Measurements from ENCODE around the gene UGDH.

Gene UGDH

GRCh38 chr4:39452860-39453587, 74.2 kb downstream of the UGDH start:
- DNase-seq (ENCODE audit: low spot score), result no peak

DNA sequence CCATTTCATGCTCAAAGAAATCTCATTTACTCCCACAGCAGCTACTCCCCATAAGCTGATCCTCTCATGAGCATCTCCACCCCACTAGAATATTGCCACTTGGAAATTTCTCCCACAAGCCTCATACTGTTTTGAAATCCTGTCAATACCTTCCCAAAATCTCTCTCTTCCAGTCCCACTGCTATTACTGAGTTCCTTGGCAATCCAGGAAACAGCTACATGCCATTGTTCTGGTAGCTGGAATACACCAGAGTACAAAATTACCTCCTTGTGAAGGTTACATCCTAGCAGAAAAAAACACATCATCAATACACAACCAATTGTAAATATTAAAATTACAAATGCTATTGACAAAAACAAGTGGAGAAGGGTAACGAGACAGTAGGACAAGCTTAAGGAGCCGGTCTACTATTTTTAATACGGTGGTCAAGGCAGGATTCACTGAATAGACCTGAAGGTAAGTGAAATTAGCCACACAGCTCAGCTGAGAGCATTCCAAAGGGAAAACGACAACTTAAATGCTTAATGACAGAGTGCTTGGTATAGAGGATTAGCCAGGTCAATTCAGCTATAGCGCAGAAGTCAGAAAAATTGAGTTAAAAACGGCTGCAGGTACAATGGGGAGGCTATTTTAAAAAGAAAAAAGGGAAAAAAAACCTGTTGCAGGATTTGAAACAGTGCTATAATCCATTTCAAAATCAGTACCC, 74.9 kb downstream of the UGDH start:
- no peak for DNase-seq (ENCODE audit: low spot score)

GRCh38 chr4:39451423-39452023, 75.7 kb downstream of the UGDH start:
- no peak for DNase-seq (ENCODE audit: low spot score)

DNA sequence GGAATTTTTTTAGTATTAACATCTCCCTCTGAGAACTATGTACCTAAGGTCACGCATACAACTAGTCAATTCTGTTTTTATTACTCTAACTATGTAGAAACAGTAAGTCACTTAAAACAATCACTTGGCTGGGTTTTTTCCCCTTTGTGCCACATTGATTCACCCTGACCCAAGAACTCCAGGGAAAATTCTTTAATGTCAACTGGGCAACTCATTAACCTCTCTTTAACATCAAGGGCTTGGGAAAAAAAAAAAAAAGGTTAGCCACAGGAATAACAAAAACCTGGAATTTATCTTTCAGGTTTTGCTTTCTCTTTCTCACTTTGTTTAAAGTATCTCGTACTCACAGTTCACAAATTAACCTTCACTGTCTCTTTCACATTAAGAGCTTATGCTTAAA, 76.6 kb downstream of the UGDH start:
- DNase-seq (ENCODE audit: low spot score), result no peak
